H1 (cell line): ENCODE data around the gene RPS6KB2. TPM values are rescaled to one million over a fixed set of nuclear protein-coding genes. Genes with fewer than 3 reads are reported as not detected.

Experiments used
- CTCF ChIP-seq, 3 experiments: IDR thresholded peaks; 1 replicate in 2 of 3; 2 replicates in 1 of 3; pipeline versions ENCODE4 v1.5.1 to v1.6.1; 2011; ENCODE audit warnings: low read length in 3 of 3, mild to moderate bottlenecking in 3 of 3, inconsistent platforms in 2 of 3, low read depth in 1 of 3, moderate library complexity in 1 of 3; ENCODE audit not compliant: insufficient read depth in 1 of 3; ENCODE audit errors: control extremely low read depth in 1 of 3
- RNF2 ChIP-seq: fragments of 200-900, 300-1000 bp; sonication (generic); IDR thresholded peaks from 2 replicates; pipeline ENCODE4 v1.7.1; 2016; ENCODE audit warnings: borderline replicate concordance, low read depth, mild to moderate bottlenecking, antibody characterized with exemption, low read length; ENCODE audit not compliant: poor library complexity, severe bottlenecking; ENCODE audit errors: missing control alignments
- TEAD4 ChIP-seq: IDR thresholded peaks from 2 replicates; pipeline ENCODE4 v1.6.1; 2012; ENCODE audit warnings: low read depth, low read length, inconsistent platforms, mixed read lengths
- polyA plus RNA-seq, 7 experiments: library from polyadenylated mRNA; depleted of rRNA in 3 of 7; stranded (reverse) in 5 of 7; unstranded in 2 of 7; fragments of >200 nt in 5 of 7; fragments of 200-250 nt in 2 of 7; gene quantifications; 1 replicate in 5 of 7; 2 replicates in 1 of 7; 4 replicates in 1 of 7; pipeline versions ENCODE4 v1.2.1 to v1.2.3, GENCODE V29; 2011 to 2013; ENCODE audit warnings: missing spikeins in 2 of 7, mixed read lengths in 2 of 7
- total RNA-seq: library from RNA; stranded (reverse); fragmentation: NEBNext Ultra II Directional; extraction: Animal tissue kit (Norgen Biotek cat#: 25700); gene quantifications from 2 replicates; pipeline ENCODE4 v1.2.1, GENCODE V29; 2021

RPS6KB2 gene
- total and polyA plus RNA-seq, 2 of the 8 experiments (the other 6 are each of a cell fraction or from before 2014, with no cell fraction given), result 41.0 to 47.1 TPM

GRCh38 chr11:67437809-67438157, 9.5 kb downstream of the RPS6KB2 start (continued):
- no peak for TF ChIP-seq TEAD4
- TF ChIP-seq RNF2, result no peak
- TF ChIP-seq CTCF (IDR thresholded peaks at IDR 0.05; ENCODE audit: control extremely low read depth in 1 of 3, insufficient read depth in 1 of 3, low read depth in 1 of 3, low read length in 3 of 3), result no peak
